GM18508 (cell line): ENCODE measurements around the gene HCRTR2.
A peak's percentile ranks its signal among the peaks of the same experiment; 100 is the strongest.
"Not testable (repeated sequence)": the region's sequence is repeated elsewhere in the genome, so short reads cannot be mapped to it uniquely, and the experiment has no call there.

Experiments
- ATAC-seq: cut with Tn5 transposase; IDR thresholded peaks from one replicate; pipeline ENCODE4 v1.9.1; 2021; ENCODE audit warnings: moderate number of reproducible peaks; ENCODE audit not compliant: insufficient read depth, unreplicated experiment

Gene HCRTR2

DNA sequence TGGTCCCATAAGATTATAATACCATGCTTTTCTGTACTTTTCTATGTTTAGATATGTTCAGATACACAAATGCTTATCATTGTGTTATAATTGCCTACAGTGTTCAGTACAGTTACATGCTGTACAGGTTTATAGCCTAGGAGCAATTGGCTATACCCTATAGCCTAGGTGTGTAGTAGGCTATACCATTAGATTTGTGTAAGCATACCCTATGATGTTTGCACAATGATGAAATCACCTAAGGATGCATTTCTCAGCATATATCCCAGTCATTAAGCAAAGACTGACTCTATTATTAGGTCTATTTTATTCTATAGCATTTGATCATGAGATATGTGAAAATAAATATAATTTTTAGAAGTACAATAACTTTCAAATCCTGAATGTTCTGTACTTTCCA is 36.6 kb downstream of the HCRTR2 start:
- no peak for ATAC-seq

DNA sequence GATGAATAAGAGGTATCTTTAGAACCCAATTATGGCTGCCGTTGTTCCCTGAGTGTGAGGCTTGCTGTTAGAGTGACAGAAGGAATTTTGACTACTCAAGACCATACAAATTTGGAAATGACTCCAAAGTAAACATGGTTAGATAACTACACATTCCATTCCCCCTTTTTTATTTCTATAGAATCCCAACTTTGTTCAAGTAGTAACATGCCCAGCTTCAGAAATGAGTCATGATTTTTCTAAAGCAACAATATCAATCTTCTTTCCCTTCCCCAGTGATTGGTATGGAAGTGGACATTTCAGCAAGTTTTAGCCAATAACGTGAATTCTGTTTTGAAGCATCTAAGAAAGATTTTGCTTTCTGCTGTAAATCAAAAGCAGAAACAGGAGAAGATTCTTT is 37.8 kb downstream of the HCRTR2 start:
- no peak for ATAC-seq

DNA sequence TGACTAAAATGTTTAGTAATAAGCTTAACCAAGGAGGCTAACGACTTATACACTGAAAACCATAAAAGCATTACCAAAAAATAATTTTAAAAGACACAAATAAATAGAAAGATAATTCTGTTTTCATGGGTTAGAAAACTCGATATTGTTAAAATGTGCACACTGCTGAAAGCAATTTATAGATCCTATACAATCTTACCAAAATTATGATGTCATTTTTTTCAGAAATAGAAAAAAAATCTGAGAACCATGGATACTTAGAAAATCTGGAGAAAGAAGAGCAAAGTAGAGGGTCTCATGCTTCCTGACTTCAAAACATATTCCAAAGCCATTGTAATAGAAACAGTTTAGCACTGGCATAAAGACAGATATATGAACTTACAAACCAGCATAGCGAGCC is 46.6 kb downstream of the HCRTR2 start:
- no peak for ATAC-seq

DNA sequence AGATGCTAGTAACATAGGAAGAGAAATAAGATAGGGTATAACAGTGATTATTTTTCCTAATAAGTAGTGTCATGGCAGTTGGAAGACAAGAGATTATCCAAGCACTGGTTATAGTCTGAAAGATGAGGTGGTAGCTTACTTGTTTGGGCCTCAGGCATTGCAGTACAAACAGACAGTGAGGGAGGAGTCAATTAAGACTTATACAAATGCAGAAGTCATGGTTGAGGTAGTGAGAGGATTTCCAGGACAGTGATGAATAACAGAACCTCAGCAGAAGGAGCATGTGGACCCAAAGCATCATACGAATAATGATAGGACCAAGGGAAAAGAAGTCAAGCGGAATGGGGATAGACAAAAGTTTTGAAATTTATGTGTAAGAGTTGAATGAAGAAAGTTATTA is 53.5 kb downstream of the HCRTR2 start:
- no peak for ATAC-seq

DNA sequence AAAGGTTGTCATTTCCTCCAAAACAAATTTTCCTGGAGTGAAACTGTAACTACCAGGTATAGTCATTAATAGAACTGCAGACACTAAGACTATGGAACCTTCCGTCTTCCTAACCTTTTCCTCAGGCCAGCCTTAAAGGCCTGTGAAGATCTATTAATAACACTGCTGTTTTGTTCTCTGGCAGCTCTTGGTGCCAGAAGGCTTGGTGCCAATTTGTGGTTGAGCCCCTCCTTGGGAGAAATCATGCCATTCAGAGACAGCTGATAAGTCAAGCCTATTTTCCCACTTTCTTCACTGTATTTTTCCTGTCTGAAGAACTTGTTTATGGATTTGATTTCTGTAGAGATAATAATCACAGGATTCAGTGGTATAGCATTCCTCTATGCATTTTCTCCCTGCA is 64.8 kb downstream of the HCRTR2 start:
- ATAC-seq: no peak

DNA sequence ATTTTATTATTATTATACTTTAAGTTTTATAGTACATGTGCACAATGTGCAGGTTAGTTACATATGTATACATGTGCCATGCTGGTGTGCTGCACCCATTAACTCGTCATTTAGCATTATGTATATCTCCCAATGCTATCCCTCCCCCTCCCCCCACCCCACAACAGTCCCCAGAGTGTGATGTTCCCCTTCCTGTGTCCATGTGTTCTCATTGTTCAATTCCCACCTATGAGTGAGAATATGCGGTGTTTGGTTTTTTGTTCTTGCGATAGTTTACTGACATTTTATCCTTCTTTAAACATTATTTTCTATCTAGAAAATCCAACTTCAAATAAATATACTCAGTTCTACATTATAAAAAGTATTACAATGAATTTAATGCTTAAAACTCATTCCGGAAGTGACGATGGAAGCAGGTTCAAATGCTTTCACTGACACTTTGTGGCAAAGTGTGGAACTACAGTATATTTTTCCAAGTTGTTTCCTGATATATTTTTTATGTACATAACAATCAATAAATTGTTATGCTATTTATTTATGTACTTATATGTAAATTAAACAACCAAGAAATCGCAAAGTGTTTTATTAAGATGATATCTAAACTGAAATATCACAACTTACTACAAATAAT is 66.8 kb downstream of the HCRTR2 start:
- ATAC-seq: not testable (repeated sequence)

DNA sequence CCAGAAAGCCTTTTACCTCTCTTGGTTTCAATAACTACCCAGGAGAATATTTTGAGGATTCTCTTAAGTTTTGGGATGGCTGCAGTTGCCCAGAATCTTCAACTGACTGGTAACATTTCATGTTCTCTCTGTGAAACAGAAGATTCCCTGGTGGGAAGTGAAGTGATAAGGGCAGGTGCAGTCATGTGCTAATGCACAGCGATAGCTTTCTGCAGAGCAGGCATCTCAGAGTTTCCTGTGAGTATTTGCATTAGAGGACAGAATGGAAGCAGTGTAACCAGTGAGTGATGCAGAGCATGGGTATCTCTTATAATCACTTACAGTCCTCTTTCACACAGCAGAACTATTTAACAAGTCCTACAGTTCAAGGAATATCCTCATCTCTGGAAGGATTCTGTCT is 76.1 kb downstream of the HCRTR2 start:
- ATAC-seq: no peak

DNA sequence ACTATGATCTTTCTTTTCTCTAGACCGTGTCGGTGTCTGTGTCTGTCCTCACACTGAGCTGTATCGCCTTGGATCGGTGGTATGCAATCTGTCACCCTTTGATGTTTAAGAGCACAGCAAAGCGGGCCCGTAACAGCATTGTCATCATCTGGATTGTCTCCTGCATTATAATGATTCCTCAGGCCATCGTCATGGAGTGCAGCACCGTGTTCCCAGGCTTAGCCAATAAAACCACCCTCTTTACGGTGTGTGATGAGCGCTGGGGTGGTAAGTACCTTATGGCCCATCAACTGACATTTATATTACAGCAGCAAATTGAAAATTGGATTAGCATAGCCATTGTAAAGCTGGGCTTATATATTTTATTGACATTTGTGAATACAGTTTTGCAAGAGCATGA is 80.8 kb downstream of the HCRTR2 start:
- no peak for ATAC-seq

DNA sequence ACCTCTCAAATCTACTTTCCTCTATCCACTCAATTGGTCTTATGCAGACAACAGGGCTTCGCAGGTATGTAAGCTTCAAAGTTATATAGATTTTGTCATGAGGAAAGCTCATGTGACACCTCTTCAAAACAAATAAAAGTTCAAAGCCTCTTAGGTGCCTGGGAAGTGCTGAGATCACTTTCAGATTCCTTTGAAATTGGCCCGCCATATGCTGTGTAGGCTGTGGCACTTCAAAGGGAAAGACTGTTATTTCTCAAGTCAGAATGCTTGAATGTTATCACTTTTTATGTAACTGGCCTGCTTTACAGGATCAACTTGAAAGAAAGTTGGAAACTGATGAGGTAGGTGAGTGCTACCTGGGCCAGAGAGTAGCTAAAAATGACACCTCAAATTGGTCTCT is 85.9 kb downstream of the HCRTR2 start:
- ATAC-seq: no peak

DNA sequence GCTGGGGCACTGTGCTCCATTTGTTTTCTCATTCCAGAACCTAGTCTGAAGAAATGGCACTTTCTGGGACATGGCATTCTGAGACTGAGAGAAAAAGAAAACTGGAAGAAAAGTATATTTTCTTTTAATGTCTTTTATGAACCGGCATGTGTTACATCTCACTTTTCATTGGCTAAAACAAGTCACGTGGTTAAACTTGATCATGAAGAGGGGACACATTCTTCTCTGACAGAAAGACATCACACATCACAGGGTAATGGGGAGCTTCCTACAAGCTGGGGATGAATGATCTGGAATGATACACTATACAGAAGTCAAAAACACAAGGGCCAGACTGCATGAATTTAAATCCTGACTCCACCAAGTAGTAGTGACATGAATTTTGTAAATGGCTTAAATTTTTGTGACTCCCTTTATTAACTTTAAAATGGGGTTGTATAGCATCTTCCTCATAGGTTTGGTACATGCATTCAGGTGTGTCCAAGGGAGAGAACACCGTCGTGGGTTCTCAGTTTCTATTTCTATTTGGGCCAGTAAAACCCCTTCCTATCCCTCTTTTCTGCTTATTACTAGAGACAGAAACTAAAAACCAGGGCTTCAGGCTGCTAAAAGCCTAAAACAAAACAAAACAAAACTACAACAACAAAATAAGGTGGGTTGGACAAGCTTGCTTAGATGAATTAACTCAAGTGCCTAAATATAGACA is 91.2 kb downstream of the HCRTR2 start:
- no peak for ATAC-seq

DNA sequence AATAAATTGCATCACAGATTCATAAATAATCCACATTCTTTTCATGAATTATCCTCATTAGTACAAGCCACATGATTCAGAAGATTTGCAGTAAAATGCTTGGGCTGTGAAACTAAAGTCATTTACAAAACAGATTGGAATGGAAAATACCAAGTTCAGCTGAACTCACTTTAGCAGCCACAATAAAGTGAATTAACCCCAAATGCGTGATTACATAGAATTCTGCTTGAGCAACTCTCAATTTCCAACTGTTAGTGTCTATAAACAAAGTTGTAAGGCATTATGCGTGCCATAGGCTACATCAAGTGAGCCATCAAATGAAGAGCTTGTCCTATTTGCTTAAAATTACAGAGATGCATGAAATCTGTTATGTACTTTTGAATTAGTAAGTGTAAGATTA is 92.6 kb downstream of the HCRTR2 start:
- ATAC-seq: no peak

DNA sequence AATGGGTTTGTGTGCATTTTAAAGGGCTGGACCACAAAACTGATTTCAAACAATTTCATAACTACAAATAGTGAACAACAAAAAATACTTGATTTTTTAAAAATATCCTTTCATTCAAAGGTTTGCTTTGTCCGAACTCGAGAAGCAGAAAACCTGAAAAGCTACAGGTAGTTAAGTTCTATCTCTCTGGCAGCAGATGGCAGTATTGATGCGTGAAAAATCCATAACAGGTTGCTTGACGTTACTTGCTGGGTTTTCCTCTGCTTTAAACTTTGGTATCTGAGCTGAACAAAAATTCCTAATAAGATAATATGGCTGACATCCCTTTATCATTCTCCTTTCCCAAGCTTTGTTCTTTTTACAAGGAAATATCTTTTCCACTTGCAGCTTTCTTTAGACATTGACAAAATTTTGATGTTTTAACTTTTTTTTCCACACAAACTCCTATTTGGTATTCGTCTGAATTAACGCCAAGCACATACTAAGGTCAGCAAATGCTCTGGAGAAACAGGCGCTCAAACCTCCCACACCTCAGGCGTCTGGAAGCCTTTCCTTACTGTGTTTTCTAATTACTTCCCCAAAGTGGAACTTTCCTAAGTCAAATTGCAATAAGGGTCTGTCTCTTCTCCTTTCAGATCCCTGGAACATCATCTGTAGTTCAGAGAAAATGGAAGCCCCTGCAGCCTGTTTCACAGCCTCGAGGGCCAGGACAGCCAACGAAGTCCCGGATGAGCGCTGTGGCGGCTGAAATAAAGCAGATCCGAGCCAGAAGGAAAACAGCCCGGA is 102.6 kb downstream of the HCRTR2 start:
- ATAC-seq: peak; percentile 71

DNA sequence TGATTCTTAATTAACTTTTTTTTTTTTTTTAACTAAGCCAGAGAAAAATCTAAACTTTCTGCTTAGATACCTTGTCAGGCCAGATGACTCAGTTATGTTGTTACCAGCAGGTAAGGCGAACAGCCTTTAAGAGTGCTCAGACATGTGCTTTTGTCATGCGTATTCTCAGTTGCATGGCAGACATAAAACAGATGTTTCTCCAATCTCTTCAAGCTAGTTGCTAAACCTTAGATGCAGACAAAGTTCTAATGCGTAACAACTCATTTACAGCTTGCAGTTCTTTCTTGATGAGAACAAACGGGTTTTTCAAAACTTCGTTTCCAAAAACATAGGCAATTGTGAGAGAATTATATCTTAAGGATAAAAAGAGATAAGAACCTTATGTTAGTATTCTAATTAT is 103.3 kb downstream of the HCRTR2 start:
- ATAC-seq: no peak

DNA sequence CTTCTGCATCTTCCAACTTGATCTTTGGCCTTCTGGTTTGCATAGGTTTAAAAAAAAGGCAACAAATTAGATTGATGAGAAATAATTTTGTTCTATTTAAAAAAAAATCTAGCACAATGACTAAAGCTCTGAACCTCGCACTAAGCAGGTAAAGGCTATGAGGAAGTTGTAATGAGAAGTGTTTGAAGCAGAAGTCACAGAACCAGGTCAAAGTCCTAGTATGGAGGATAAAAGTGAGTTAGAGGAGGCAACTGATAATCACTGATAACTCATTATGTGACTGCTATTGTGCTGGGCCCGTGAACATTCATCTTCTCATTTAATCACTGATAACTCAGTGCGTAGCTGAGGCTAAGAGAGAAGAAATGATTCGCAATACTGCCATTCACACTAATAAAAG is 106.9 kb downstream of the HCRTR2 start:
- no peak for ATAC-seq

DNA sequence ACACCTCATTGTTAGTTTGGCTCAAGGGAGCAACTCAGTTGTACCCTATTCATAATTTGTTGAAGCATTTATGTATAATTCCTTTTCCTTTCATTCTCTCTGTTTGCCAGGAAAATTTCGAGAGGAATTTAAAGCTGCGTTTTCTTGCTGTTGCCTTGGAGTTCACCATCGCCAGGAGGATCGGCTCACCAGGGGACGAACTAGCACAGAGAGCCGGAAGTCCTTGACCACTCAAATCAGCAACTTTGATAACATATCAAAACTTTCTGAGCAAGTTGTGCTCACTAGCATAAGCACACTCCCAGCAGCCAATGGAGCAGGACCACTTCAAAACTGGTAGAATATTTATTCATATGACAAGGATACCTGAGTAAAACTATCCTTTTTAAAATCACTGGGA is 107.8 kb downstream of the HCRTR2 start:
- no peak for ATAC-seq

DNA sequence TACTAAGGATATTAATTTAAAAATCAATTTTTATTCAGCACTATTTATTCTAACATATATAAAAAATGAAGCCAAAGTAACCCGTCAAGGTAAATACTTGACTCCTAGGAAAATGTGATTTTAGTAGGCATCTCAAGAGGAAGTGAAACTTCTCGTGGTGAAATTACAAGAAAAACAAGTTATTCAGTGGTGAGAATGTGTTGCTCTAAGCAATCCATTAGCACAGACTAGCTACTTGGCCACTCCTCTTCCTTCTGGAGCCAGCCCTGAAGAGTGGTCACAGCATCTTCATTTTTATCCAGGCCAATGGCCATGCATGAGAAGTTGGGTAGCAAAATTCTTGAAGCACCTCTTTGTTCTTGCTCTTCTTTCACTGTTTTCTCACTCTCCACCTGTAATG is 112.5 kb downstream of the HCRTR2 start:
- ATAC-seq: no peak

DNA sequence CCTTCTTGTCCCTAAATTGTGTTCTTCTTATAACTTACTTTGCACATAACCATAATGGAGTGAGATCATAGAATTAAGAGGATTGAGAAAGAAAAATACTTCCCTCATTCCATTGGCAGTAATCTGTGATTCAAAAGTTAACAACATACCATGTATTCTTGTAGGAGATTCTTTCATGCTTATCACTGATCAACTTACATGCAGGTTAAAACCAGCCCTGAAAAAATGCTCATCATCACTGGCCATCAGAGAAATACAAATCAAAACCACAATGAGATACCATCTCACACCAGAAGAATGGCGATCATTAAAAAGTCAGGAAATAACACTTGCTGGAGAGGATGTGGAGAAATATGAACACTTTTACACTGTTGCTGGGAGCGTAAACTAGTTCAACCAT is 116.4 kb downstream of the HCRTR2 start:
- no peak for ATAC-seq

DNA sequence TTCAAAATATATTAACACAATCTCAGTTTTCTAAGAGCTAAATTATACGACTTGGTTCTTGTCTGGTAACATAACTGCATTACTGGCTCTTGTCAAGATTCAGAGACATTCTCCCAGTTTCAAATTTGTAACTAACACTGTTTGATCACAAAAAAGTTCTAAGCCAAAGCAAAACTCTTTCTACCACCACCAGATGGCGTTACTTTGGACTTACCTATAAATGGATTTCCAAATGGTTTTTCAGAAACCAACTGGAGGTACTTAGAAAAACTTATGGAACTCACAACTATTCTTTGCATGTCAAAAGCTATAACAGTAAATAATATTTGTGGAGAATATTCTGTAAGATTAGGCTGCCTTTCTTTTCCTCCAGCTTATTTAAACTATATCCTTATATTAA is 118.8 kb downstream of the HCRTR2 start:
- no peak for ATAC-seq

DNA sequence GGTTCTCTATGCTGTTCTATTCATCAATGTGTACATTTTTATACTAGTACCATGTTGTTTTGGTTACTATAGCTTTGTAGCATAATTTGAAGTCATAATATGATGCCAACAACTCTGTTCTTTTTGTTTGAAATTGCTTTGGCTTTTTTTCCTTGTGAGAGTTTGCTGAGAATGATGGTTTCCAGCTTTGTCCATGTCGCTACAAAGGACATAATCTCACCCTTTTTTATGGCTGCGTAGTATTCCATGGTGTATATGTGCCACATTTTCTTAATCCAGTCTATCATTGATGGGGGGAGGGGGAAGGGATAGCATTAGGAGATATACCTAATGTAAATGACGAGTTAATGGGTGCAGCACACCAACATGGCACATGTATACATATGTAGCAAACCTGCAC is 122.9 kb downstream of the HCRTR2 start:
- ATAC-seq: not testable (repeated sequence)

DNA sequence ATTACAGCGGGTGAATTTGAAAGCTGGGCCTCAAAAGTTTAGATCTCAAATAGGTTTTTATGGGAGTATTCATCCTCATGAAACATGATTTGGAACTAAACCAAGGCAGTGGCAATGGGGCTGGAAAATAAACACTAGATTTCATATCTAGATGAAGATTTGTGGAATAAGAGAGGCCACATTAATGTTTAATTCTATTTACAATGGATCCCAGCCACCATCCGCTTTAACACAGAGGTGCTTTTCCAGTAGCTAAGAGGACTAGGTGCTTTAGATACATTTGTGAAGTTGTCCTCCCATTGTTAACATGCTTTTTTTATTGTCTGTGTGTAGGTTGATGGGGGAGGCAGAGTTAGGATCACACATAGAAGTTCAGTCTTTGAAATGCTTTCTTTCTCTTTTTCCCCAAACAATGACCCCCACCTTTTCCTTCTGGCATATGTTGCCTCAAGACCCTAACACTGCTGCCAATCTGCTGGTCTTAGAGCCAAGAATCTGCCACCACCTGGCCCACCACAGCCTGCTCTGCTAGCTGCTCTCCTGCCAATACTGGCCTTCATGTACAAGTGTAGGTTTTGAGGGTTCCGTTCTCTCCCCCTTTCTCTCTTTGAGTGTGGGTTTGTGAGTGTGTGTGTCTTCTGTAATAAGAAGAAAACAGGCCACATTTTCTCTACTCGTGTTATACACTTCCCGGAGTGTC is 125.1 kb downstream of the HCRTR2 start:
- ATAC-seq: no peak

DNA sequence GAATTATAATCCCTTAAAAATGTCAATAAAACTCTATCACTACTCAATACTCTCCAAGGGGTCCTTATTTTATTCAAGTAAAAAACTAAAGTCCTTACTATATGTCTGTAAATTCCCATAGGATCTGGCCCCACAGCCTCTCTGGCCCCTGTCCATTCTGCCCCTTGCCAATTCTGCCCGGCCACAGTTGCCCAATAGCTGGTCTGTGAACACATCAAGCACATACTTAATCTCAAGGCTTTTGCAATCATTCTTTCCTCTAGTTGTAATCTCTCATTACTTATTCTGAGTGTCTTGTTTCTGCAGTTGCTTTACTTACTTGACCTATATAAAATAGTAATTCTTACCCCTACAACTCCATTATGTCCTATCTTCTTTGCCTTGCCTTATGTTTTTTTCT is 130.4 kb downstream of the HCRTR2 start:
- ATAC-seq: no peak
